GM10266 (cell line): ENCODE results near the gene TRPM1.

Experiments used
- DNase-seq: peaks from one replicate; pipeline ENCODE4 v3.0.0; 2012; ENCODE audit errors: extremely low spot score
- CTCF ChIP-seq: IDR thresholded peaks from 2 replicates; pipeline ENCODE4 v1.5.1; 2012; ENCODE audit warnings: mild to moderate bottlenecking, low read depth; ENCODE audit not compliant: control insufficient read depth, insufficient read depth; ENCODE audit errors: missing control alignments

Gene TRPM1

GRCh38 chr15:30991255-30992235 is 110.0 kb downstream of the TRPM1 start, which contains the start of gene MTMR10:
Gene MTMR10, minus strand, starts transcription at chr15:30991628. Its CDS starts 122 bp downstream, at chr15:30991506.
- DNase-seq, result peak; percentile 94
- TF ChIP-seq CTCF, result no peak

- no peak for TF ChIP-seq CTCF
- DNase-seq, result no peak
Observed at GRCh38 chr15:30990446-30991254, 110.9 kb downstream of the TRPM1 start.

DNA sequence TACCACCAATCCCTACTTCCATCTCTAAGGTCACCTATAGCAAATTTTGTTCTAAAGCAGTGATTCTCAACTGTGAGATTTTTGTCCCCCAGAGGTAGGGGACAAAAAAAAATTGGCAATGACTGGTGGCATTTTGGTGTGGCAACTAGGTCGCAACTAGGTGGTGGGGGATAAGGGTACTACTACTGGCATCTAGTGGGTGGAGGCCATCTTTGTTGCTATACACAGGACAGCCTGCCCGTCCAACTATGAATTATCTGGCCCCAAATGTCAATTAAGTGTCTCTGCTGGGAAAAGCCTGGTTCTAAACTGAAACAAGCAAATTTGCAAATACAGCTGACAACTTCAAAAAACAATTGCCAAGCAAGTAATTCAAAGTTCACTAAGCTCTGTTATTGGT is 111.5 kb downstream of the TRPM1 start:
- no peak for TF ChIP-seq CTCF
- DNase-seq, result no peak

GRCh38 chr15:30985081-30985531 is 116.4 kb downstream of the TRPM1 start:
- no peak for TF ChIP-seq CTCF
- DNase-seq, result no peak

DNA sequence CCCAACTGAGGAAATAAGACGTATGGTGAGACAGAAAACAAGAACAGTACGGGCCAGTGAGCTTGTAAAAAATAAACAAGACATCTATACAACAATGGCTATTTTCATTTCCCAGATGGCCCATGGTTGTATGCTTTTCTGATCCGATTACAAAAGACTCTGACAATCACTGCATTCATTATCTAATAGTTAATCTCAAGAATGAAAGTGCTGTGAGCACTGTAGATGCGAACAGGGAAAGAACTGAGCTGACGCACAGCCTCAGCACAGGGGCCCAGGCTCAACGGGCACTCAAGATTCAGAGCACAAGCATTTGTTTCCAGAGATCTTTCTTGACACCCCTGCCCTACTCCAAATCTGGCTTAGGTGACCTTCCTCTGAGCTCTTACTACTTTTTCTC is 117.0 kb downstream of the TRPM1 start:
- no peak for DNase-seq
- TF ChIP-seq CTCF, result no peak

GRCh38 chr15:30984118-30984517 is 117.4 kb downstream of the TRPM1 start:
- no peak for TF ChIP-seq CTCF
- no peak for DNase-seq
